H54 (cell line): ENCODE data around the gene RAD50.

Experiments
- DNase-seq: peaks from one replicate; pipeline ENCODE4 v3.0.0; 2011; ENCODE audit warnings: low spot score, mixed read lengths; ENCODE audit not compliant: insufficient read length
- FAIRE-seq: peaks from 3 replicates; lab custom pipeline; 2011; peaks lifted over from hg19 to GRCh38; lab: Jason Lieb, UNC
- POLR2A ChIP-seq: IDR thresholded peaks from 2 replicates; pipeline ENCODE4 v1.6.1; 2011; ENCODE audit warnings: low read depth, mild to moderate bottlenecking, low read length

RAD50 gene

GRCh38 chr5:132664696-132665209 is 108.0 kb downstream of the RAD50 start:
- no peak for FAIRE-seq
- no peak for DNase-seq
- no peak for TF ChIP-seq POLR2A

- no peak for TF ChIP-seq POLR2A
- no peak for DNase-seq
- no peak for FAIRE-seq
These were observed 108.8 kb downstream of the RAD50 start for GRCh38 chr5:132665574-132666080.

GRCh38 chr5:132666310-132667123 is 109.7 kb downstream of the RAD50 start:
- no peak for FAIRE-seq
- no peak for DNase-seq

GRCh38 chr5:132667309-132667708 is 110.5 kb downstream of the RAD50 start:
- TF ChIP-seq POLR2A, result no peak
- FAIRE-seq, result no peak
- no peak for DNase-seq

More at GRCh38 chr5:132666310-132667123, 109.7 kb downstream of the RAD50 start:
- no peak for TF ChIP-seq POLR2A

GRCh38 chr5:132667761-132668705 is 111.3 kb downstream of the RAD50 start:
- no peak for DNase-seq
- no peak for FAIRE-seq
- TF ChIP-seq POLR2A, result no peak

GRCh38 chr5:132668706-132669454 is 112.1 kb downstream of the RAD50 start:
- DNase-seq, result no peak
- FAIRE-seq, result no peak
- TF ChIP-seq POLR2A, result no peak

GRCh38 chr5:132669455-132669820 is 112.7 kb downstream of the RAD50 start:
- DNase-seq (no peak), FAIRE-seq (no peak)
- TF ChIP-seq POLR2A, result no peak

- FAIRE-seq, result no peak
- no peak for TF ChIP-seq POLR2A
- DNase-seq, result no peak
These were observed 113.4 kb downstream of the RAD50 start for GRCh38 chr5:132669966-132670882.

GRCh38 chr5:132671000-132671399 is 114.2 kb downstream of the RAD50 start:
- TF ChIP-seq POLR2A, result no peak
- FAIRE-seq (no peak), DNase-seq (no peak)

GRCh38 chr5:132673488-132673887 is 116.7 kb downstream of the RAD50 start:
- DNase-seq (no peak), FAIRE-seq (no peak)
- TF ChIP-seq POLR2A, result no peak

- TF ChIP-seq POLR2A, result no peak
These were observed 117.3 kb downstream of the RAD50 start, which contains the start of gene IL4 for GRCh38 chr5:132673939-132674630. TSS of gene IL4 (plus strand) at chr5:132673989. CDS start at chr5:132674051, 62 bp downstream.

More at GRCh38 chr5:132673939-132674630, 117.3 kb downstream of the RAD50 start, which contains the start of gene IL4:
- FAIRE-seq (no peak), DNase-seq (no peak)
